Measurements from ENCODE around the gene TVP23A.

- no peak for TF ChIP-seq CTCF (IDR thresholded peaks at IDR 0.05 in 4 of 5, conservative IDR thresholded peaks at IDR 0.05 in 1 of 5)
- no peak for TF ChIP-seq POLR2A (IDR thresholded peaks at IDR 0.05)
Measured at GRCh38 chr16:10729104-10730048, 89.2 kb downstream of the TVP23A start.

Data from gastrocnemius medialis (tissue), 4 donors.